Measurements from ENCODE around the gene ADAMTS1.

Gene ADAMTS1

DNA sequence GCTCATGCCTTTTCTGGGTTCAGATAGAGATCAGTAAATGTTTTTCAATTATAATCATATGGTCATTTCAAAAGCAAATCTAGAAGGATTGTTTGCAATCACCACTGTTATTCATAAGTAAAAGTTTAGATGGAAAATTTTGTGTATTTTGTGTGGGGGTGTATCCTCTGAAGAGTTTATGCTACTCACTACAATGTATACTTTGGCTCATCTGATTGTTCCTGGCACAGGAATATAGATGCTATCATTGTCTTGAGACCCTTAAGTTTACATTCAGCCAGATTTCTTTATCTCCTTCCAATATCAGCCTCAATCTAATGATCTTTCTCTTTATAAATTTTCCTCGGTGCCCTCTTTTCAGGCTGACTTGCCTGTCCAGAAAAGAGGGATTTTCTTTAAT is 33.0 kb downstream of the ADAMTS1 start:
- no peak for DNase-seq

DNA sequence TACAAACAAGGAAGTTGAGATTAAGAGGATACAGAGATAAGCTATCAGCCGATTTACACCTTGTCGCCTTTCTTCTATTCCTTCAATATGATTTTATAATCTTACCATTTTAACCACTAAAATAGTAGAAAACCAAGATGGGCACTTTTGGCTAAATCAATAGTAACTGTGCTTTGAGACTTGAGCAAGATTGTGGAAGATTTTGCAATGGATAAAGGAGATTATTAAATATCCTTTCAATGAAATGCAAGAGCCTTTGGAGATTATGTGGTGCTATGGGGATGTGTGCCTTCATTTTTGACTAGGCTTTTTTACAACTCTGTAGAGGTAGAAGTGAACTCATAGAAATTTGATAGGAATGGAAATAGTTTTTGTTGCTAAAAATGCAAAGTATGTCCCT is 33.7 kb downstream of the ADAMTS1 start:
- no peak for DNase-seq

DNA sequence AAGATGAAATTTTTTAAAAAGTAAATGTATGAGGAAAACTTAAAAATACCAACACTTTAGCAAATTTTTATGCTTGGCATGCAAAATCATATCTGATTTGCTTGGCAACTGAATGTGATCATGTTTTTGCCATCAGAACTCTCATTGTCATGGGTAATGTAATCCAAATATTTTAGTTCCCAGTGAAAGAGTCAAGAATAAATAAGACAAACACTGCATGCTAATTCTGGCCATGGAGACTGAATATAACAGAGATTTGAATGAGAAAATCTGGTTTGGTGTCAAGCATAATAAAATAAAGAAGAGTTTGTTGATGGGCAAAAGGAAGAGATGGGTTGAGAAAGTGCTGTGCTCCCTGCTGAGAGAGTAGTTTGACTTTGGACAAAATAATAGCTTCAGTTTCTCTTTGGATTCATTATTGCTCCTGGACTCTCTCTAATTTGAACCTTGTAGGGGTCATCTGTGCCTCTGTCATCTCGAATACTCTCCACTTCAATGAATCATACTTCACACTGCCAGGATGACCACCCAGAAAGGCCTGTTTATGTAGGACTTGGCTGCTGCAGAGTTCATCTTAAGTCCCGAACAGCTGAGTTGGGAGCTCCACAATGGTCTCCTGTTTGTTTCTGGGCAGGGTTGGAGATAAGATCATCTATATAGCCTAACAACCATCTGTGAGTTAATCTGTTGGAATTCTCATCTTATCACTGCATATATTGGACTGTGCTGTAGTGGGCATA is 34.4 kb downstream of the ADAMTS1 start:
- DNase-seq, result no peak

DNA sequence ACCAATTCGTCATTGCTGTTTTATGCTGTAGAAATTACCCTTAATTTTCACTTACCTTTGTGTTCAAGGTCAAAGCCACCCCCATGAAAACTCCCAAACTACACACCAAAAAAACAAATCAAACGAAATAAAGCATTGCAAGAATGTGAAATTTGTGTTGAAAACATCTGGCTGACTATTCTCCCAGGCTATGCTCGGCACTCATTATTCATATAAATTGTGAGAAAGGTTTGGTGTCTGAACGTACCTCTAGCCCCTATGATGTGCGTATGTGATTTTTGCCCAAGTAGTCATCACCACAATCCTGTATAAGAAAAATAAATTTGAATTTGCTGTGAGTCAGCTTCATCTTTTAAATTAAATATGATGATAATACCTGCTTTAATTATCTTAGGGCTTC is 34.9 kb downstream of the ADAMTS1 start:
- no peak for DNase-seq

DNA sequence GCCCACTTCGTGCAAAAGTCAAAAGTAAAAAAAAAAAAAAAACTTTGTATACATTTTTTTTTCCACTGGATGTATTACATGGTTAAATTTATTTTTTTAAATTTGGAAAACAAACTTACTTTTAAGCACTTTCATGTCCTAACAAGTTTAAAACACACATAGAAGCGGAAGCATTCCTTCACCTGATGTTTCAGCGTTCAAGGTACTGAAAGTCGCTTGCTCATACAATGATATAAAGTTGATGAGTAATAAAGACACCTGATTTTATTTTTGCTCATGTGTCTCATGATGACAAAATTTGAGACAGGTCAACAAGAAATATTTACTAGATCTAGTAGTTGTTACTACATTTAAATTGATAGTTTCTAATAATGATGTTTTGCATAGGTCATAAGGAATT is 35.5 kb downstream of the ADAMTS1 start:
- DNase-seq, result no peak

DNA sequence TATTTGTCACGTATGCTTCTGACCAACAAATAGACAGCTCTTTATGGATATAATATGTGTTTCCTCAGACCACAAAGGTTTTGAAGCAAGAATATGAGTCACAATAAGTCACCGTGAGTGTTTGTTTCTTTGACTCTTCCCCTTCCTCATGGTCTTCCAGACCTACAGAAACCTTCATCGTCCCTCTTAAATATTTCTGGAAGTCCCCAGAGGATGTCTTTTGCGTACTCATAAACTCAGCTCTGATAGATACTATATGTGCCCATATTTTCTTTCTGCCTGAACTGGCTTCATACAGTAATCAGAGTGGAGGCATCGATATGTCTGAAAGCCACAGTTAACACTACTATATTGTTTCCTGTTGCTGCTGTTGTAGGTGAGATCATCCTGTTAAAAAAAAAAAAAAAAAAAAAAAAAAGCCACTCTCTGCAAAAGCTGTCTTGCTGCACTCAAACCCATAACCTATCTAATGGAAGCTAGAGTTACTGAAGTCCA is 38.4 kb downstream of the ADAMTS1 start:
- DNase-seq, result no peak

DNA sequence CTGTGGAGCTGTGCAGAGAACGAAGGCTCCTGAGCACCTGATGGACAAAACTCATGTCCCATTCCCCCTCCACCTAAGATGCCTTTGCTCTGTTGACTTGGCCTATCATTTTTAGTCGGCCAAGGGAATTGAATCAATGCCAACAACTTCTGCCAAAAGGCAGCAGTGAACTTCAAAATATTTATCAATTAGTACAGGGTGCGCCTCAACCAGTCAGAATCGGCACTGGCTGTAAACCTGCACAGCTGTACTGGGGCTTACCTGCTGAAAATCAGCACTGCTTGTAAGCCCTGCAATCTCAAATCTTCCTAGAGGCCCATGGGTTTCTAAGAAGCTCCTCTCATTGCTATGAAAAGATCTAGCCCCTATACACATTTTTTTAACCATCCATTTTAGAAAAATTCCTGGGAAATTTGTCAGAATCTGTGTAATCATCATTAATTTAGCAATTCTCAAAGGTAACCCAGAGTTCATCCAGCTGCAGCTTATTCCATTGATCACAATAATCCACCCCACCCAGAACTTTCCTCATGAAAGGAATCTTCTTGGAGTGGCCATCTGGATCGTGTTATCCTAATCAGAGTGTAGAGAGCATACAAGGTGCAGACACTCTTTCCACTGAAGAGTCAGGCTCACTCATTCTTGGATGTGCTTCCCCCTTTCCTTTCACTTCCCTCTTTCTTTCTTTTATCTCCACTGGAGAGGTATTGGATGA is 40.2 kb downstream of the ADAMTS1 start:
- DNase-seq, result no peak

DNA sequence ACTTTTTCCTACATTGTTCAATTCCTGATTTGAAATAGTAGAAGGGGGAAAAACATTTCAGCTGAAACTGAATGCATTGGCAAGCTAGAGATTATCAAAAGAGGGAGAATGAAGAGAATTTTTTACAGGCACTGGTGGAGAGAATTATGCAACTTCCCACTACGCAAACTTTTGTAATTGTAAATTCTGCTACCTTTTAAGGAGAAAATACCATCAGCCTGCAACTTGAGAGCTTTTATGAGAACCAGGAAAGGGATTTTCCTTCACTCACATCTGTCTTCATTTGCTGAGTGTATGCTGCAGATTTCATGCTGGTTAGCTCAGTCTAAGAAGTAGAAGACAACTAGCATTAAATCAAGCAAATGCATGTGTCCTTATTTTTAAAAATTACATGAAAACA is 43.7 kb downstream of the ADAMTS1 start:
- DNase-seq, result no peak

DNA sequence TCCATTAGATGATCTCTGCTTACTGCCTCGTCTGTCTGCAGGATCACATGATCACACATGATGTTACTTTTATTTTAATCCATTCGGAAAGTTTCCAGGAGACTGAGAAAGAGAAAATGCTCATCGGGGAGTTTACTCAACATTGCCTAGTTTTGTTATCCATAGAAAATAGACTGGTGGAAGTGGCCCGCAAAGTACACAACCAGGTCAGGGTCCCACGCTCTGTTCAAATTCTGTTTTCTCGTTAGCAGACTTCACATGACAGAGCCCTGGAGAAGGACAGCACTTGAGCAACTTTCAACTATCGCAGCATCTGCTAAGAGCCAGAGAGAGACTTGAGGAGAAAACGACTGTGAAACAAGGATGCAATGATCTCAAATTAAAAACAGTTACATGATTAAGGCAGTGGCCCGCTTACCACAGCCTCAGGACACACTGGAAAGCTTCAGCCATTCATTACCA is 44.2 kb downstream of the ADAMTS1 start:
- no peak for DNase-seq

DNA sequence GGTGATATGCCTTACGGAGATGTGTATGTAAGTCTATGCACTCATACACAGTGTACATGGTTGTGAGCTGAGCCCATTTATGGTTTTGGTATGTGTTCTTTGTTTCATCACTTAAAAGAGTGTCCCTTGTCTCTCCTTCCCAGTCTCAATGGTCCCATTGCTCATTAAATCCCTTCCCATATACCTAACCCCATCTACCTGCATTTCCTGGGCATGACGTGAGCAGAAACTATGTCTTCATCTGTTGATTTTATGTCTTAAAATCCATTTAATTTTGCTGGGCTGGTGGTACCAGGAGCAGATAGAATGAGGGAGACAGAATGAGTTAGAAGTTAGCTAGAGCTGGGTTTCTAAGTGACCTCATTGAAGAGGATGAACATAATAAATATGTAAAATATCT is 44.8 kb downstream of the ADAMTS1 start:
- no peak for DNase-seq

DNA sequence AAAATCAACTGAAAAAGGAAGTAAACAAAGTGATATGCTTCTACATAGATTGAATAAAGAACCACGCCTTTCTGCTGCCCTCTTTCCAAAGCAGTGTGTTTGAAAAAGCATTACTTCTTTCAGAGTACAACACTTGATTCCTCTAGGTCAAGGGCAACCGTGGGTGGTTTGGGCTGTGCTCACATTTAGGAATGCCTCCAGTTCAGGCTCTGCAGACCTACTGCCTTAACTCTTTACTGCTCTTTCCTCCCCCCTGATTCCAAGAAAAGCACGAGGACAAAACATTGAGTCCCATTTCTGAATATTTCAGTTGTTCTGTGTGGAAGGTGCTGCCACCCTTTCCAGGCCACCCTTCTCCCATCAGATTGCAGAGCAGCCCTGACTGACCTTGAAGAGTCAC is 45.2 kb downstream of the ADAMTS1 start:
- no peak for DNase-seq

DNA sequence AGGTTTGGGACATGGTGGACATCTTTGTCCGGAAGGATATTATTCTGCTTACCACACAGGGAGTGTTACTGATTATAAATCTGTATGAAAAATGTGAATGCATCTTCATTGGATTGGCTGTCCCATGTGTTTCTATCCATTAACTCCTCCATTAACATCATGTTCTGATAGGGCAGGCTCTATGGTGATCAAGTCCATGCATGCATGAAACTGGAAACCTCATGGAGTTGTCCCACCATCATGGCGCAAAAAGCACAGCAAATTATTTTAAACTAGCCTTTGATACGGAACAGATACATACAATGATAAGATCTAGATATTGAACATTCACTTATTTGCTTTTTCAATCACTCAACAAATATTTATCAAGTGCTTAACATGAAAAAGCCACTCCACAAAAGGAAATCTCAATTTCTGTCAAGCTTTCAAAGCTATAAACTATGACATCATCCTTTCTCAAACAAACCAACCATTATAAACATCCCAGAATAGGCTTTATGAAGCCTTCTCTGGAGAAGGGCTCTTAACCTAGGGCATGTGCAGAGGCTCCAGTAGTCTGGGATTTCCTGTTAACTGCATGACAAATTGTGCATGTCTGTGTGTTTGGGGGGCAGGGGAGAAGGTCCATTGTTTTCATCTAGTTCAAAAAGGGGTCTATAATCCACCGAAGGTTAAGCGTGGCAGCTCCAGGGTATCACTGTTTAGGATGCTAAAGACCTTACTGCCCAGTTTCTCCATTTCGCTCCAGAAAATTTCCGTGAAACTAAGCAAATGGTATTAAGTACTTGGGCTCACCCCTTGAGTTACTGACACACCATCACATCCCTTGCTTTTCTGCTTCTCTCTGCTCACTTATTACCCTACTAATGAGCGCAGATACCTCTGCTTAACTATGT is 46.1 kb downstream of the ADAMTS1 start:
- DNase-seq, result no peak

DNA sequence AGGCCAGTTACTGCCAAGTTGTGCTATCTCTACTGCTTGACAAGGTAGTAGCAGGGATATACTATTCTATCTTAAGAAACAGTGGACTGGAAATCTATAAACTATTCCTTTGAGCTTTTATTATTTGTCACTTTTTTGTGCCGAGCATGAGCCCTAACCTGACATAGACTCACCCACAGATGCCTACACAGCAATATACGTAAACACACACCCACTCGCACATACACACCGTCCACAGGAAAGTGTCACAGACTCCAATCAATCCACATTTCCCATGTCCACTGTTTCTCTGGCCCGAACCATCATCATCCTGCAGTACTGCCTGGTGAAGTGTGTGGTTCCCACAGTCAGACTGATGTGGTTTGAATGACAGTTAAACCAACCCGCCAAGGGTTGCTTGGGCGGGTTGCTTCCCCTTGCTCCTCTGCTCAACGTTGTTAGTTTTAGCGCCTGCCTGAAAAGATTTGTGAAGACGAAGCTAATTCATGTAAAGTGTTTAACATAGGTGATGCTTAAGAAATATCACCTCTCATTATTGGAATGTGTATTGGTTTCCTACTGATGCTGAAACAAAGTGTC is 47.2 kb downstream of the ADAMTS1 start:
- DNase-seq, result no peak

DNA sequence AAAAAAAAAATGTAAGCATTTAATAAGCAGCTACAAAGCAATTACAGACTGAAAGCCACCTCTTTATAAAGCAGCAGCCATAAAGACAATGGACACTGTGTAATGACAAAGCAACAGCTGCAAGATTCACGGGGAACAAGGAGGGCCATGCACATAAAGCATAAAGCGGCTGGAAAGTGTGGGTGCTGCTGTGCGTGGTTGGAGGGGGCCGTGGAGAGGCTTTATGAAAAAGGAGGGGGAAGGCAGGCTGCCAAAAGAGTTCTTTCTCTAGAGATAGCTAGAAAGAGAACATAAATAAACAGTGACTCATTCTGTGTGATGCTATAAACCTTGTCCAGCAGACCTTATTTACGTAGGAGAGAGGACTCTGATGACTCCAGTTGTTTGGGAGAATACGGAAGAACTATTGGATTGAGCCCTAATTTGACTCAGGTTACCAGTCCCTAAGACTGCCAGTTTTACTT is 49.3 kb downstream of the ADAMTS1 start:
- no peak for DNase-seq

DNA sequence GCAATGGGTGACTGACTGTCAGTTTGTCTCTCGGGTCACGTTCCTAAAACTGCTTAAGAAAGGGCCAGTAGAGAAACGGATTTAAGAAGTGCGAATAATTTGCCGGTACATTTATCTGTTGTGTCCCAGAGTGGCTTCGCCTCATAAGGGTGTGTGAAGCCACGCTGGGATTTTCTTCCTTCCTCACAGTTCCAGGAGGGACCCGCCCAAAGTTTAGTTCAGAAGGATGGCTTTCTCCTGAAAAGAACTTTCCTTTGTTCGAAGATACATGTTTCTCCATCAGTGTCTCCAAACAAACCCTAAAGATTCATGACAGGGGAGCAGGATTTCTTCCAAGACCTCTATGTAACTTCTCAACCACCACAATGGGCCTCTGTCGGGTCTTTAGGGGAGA is 49.8 kb downstream of the ADAMTS1 start:
- no peak for DNase-seq

DNA sequence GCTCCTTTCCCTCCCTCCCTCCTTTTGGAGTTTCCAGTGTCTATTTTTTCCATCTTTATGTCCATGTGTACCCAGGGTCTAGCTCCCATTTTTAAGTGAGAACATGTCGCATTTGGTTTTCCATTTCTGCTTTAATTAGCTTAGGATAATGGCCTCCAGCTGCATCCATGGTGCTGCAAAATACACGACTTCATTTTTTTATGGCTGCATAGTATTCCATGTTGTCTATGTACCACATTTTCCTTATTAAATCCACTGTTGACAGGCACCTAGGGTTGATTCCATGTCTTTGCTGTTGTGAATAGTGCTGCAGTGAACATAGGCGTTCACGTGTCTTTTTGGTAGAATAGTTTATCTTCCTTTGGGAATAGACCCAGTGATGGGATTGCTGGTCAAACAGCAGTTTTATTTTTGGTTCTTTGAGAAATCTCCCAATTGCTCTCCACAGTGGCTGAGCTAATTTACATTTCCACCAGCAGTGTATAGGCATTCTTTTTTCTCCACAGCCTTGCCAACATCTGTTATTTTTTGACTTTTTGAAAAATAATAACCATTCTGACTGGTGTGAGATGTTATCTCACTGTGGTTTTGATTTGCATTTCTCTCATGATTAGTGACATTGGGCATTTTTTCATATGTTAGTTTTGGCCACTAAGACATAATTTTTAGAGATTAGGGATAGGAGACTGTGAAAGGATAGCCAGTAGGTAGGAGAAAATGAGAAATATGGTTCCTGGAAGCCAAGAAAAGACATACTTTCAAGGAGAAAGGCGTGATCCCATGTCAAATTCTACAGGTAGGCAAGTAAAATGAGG is 50.4 kb downstream of the ADAMTS1 start:
- no peak for DNase-seq

DNA sequence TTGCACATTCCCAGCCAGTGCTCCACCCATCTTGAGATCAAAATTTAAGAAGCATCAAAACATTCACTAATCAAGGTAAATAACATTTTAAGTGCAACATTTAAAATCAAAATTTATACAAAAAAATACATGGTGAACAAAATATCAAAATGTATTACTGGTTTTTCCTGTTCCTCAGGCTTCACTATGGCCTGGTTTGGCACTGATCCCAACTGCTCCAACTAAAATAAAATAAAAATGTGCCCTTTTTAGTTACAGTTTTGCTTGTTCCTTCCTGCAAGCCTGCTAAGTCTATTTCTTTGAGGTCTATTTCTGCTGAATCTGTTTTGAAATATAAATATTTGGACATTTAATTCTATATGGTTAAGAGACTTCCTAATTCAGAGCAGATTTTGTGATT is 54.9 kb downstream of the ADAMTS1 start:
- DNase-seq, result no peak

DNA sequence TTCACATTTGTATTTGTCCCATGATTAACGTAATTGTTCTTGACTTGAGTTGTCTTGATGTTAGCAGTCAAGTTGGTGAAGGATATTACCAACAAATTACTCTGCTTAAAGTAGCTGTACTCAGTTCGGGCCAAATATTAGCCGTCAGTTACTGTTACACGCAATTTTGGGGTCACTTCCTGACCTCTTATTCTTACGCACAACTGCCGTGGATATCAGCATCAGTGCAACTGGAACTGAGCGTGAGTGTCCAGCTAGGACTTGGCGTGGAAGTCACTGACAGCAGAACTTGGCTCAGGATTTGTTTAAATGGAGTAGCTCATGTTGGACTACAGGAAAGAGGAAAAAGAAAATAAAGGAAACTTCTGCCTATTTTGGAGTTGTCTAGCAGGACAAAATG is 56.4 kb downstream of the ADAMTS1 start:
- DNase-seq, result no peak
